Measurements from ENCODE around the gene TMEM37.

- TF ChIP-seq CTCF (conservative IDR thresholded peaks at IDR 0.05), result no peak
- no peak for TF ChIP-seq ZFX (IDR thresholded peaks at IDR 0.05)
Observed at GRCh38 chr2:119402106-119402505, 29.5 kb upstream of the TMEM37 start.

All from C4-2B (cell line).